ENCODE data around the gene BORCS8. TPM values are rescaled to one million over a fixed set of nuclear protein-coding genes. Genes with fewer than 3 reads are reported as not detected.

The BORCS8 gene
- total RNA-seq, 1 donor = 13.4 TPM

- no peak overlapping the region for H3K4me3 ChIP-seq (ENCODE audit: low read depth, low read length)
- no peak for DNase-seq (ENCODE audit: low read depth)
- TF ChIP-seq CTCF (IDR thresholded peaks at IDR 0.05; ENCODE audit: insufficient read depth, low read depth, low read length) = no peak
Measured at GRCh38 chr19:19207637-19208572, 16.0 kb upstream of the BORCS8 start.

- TF ChIP-seq CTCF (IDR thresholded peaks at IDR 0.05; ENCODE audit: insufficient read depth, low read depth, low read length) = no peak
- no peak for DNase-seq (ENCODE audit: low read depth)
- H3K4me3 ChIP-seq (ENCODE audit: low read depth, low read length) = no peak overlapping the region
Measured at GRCh38 chr19:19206938-19207337, 15.0 kb upstream of the BORCS8 start.

GRCh38 chr19:19205416-19206410 is 13.8 kb upstream of the BORCS8 start:
- no peak for TF ChIP-seq CTCF (IDR thresholded peaks at IDR 0.05; ENCODE audit: insufficient read depth, low read depth, low read length)
- no peak overlapping the region for H3K4me3 ChIP-seq (ENCODE audit: low read depth, low read length)
- no peak for DNase-seq (ENCODE audit: low read depth)

GRCh38 chr19:19204181-19204580 is 12.2 kb upstream of the BORCS8 start:
- no peak for TF ChIP-seq CTCF (IDR thresholded peaks at IDR 0.05; ENCODE audit: insufficient read depth, low read depth, low read length)
- H3K4me3 ChIP-seq (ENCODE audit: low read depth, low read length) = no peak overlapping the region
- DNase-seq (ENCODE audit: low read depth) = no peak

- TF ChIP-seq CTCF (IDR thresholded peaks at IDR 0.05; ENCODE audit: insufficient read depth, low read depth, low read length) = no peak
- H3K4me3 ChIP-seq (ENCODE audit: low read depth, low read length) = peak within 1 kb of the TSS; percentile 74
- DNase-seq (ENCODE audit: low read depth) = peak; percentile 88
Measured at GRCh38 chr19:19203012-19203856, 11.3 kb upstream of the BORCS8 start, which contains the start of gene NR2C2AP. Gene NR2C2AP, minus strand, starts transcription at chr19:19203414. Its CDS starts 354 bp downstream, at chr19:19203060.

- H3K4me3 ChIP-seq (ENCODE audit: low read depth, low read length) = peak overlapping the region; percentile 74
- TF ChIP-seq CTCF (IDR thresholded peaks at IDR 0.05; ENCODE audit: insufficient read depth, low read depth, low read length) = no peak
- no peak for DNase-seq (ENCODE audit: low read depth)
Measured at GRCh38 chr19:19202707-19203011, 10.7 kb upstream of the BORCS8 start.
